Liver (tissue), 9 donors: ENCODE measurements around the gene PDE4D. TPM values are rescaled to one million over a fixed set of nuclear protein-coding genes. Genes with fewer than 3 reads are reported as not detected.

Source experiments
- DNase-seq: peaks from one replicate; pipeline ENCODE4 v3.0.0-alpha.2; 2017; ENCODE audit warnings: low spot score
- H3K27ac ChIP-seq, 2 donors: one replicate each; pipeline ENCODE4 v1.7.0; 2013; ENCODE audit warnings: inconsistent platforms in 2 of 2, low read length in 2 of 2, control low read depth in 1 of 2, low read depth in 1 of 2, mild to moderate bottlenecking in 1 of 2
- H3K27me3 ChIP-seq, 4 donors: one replicate each; pipeline versions ENCODE4 v1.6.1 to v1.7.0; 2013; ENCODE audit warnings: low read length in 3 of 4, inconsistent platforms in 1 of 4, mild to moderate bottlenecking in 1 of 4, moderate library complexity in 1 of 4; ENCODE audit not compliant: control insufficient read depth in 4 of 4, insufficient read depth in 4 of 4
- H3K36me3 ChIP-seq, 4 donors: one replicate each; pipeline versions ENCODE4 v1.6.1 to v1.7.0; 2013; ENCODE audit warnings: low read length in 3 of 4, mild to moderate bottlenecking in 3 of 4, low read depth in 1 of 4, moderate library complexity in 1 of 4; ENCODE audit not compliant: control insufficient read depth in 4 of 4, insufficient read depth in 3 of 4
- H3K4me1 ChIP-seq, 4 donors: one replicate each; pipeline versions ENCODE4 v1.6.1 to v1.7.0; 2013; ENCODE audit warnings: low read length in 3 of 4, mild to moderate bottlenecking in 3 of 4, moderate library complexity in 1 of 4; ENCODE audit not compliant: control insufficient read depth in 4 of 4, insufficient read depth in 4 of 4
- H3K4me3 ChIP-seq, 3 donors: one replicate each; pipeline versions ENCODE4 v1.6.1 to v1.7.0; 2013; ENCODE audit warnings: low read length in 3 of 3, control low read depth in 1 of 3, low read depth in 1 of 3, mild to moderate bottlenecking in 1 of 3
- H3K9ac ChIP-seq, 2 donors: one replicate each; pipeline ENCODE4 v1.7.0; 2013; ENCODE audit warnings: low read length in 2 of 2, mild to moderate bottlenecking in 2 of 2, moderate library complexity in 2 of 2, control low read depth in 1 of 2, low read depth in 1 of 2
- H3K9me3 ChIP-seq, 4 donors: one replicate each; pipeline versions ENCODE4 v1.6.1 to v1.7.0; 2013; ENCODE audit warnings: low read length in 3 of 4; ENCODE audit not compliant: control insufficient read depth in 4 of 4
- HNF4A ChIP-seq, 2 donors: conservative IDR thresholded peaks; 2 replicates each; pipeline ENCODE4 v1.6.1; 2016; ENCODE audit warnings: antibody characterized with exemption in 2 of 2, mild to moderate bottlenecking in 2 of 2
- MAX ChIP-seq: IDR thresholded peaks from 2 replicates; pipeline ENCODE4 v1.6.1; 2016; ENCODE audit warnings: antibody characterized with exemption
- NR2F2 ChIP-seq: IDR thresholded peaks from 2 replicates; pipeline ENCODE4 v1.6.1; 2016; ENCODE audit warnings: antibody characterized with exemption
- RXRA ChIP-seq, 2 donors: IDR thresholded peaks; 2 replicates each; pipeline ENCODE4 v1.6.1; 2017 to 2018; ENCODE audit warnings: antibody characterized with exemption in 2 of 2, mild to moderate bottlenecking in 1 of 2
- SP1 ChIP-seq: IDR thresholded peaks from 2 replicates; pipeline ENCODE4 v1.6.1; 2018; ENCODE audit warnings: antibody characterized with exemption, mild to moderate bottlenecking
- TAF1 ChIP-seq: conservative IDR thresholded peaks from 2 replicates; pipeline ENCODE4 v1.6.1; 2016; ENCODE audit warnings: antibody characterized with exemption, mild to moderate bottlenecking
- ZBTB33 ChIP-seq: IDR thresholded peaks from 2 replicates; pipeline ENCODE4 v1.6.1; 2016; ENCODE audit warnings: antibody characterized with exemption
- WGBS: extraction: QIAGEN DNeasy Blood & Tissue Kit; methylation state at CpG from one replicate; pipeline ENCODE4 v1.1.7; 2013; 5-methylcytosine and 5-hydroxymethylcytosine counted together
- polyA plus RNA-seq, 2 donors: library from polyadenylated mRNA; stranded (reverse) in 1 of 2; unstranded in 1 of 2; fragments of 200-250 nt in 1 of 2; fragments of >200 nt in 1 of 2; fragmentation: Nextera tagmentation in 1 of 2; extraction: Ambion mirVana in 1 of 2; gene quantifications; one replicate each; pipeline versions ENCODE4 v1.2.1 to v1.2.3, GENCODE V29; 2013 to 2015
- total RNA-seq, 2 donors: library from RNA; depleted of rRNA; stranded (reverse); fragments of >200 nt; gene quantifications; one replicate each; pipeline ENCODE4 v1.2.3, GENCODE V29; 2014
- TF ChIP-seq, protein P1 (sequence below): IDR thresholded peaks from 2 replicates; pipeline ENCODE4 v1.6.1; 2016; ENCODE audit warnings: antibody characterized with exemption, mild to moderate bottlenecking
- donor health status: healthy.
- donor health status: healthy.
- donor health status: healthy.
- donor health status: healthy.
- donor health status: healthy.

The PDE4D gene
- total and polyA plus RNA-seq, 4 donors = 0.67 to 11.9 (median 6.5) TPM

- Histone ChIP-seq H3K9ac (no peak overlapping the region), H3K27me3 (no peaks in the 10 kb centered on the region), H3K36me3 (no peaks in the 10 kb centered on the region), H3K4me1 (no peaks in the 10 kb centered on the region), H3K9me3 (no peaks in the 10 kb centered on the region), H3K27ac (no peak overlapping the region), H3K4me3 (no peak overlapping the region)
- 77% methylated on average over 1 of the region's 1 CpG for WGBS
- TF ChIP-seq SP1 (no peak), MAX (no peak), ZBTB33 (no peak), TAF1 (no peak), NR2F2 (no peak), HNF4A (conservative IDR thresholded peaks at IDR 0.05) (no peak), RXRA (IDR thresholded peaks at IDR 0.05) (no peak)
- TF ChIP-seq, protein P1, sequence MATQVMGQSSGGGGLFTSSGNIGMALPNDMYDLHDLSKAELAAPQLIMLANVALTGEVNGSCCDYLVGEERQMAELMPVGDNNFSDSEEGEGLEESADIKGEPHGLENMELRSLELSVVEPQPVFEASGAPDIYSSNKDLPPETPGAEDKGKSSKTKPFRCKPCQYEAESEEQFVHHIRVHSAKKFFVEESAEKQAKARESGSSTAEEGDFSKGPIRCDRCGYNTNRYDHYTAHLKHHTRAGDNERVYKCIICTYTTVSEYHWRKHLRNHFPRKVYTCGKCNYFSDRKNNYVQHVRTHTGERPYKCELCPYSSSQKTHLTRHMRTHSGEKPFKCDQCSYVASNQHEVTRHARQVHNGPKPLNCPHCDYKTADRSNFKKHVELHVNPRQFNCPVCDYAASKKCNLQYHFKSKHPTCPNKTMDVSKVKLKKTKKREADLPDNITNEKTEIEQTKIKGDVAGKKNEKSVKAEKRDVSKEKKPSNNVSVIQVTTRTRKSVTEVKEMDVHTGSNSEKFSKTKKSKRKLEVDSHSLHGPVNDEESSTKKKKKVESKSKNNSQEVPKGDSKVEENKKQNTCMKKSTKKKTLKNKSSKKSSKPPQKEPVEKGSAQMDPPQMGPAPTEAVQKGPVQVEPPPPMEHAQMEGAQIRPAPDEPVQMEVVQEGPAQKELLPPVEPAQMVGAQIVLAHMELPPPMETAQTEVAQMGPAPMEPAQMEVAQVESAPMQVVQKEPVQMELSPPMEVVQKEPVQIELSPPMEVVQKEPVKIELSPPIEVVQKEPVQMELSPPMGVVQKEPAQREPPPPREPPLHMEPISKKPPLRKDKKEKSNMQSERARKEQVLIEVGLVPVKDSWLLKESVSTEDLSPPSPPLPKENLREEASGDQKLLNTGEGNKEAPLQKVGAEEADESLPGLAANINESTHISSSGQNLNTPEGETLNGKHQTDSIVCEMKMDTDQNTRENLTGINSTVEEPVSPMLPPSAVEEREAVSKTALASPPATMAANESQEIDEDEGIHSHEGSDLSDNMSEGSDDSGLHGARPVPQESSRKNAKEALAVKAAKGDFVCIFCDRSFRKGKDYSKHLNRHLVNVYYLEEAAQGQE = no peak
- DNase-seq = no peak
Measured at GRCh38 chr5:59095480-59095879, 798.0 kb downstream of the PDE4D start.

DNA sequence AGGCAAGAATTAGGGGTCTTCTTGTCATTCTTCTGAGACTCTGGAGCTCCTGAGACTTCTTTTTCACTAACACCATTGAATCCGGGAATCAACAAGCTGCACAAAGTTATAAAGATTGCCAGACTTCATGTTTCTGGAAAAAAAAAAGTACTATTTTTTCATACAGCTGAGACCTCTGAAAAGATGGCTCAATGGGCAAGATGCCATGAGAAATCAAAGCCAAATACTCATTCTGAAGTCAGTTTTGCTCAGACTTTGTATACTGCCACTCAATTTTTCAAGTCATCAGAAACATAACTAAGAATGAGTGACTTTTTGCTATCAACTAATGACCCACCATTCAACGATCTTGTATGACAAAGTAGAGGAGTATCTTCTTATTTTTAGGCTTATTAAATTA is 798.7 kb downstream of the PDE4D start:
- TF ChIP-seq, protein P1 = no peak
- Histone ChIP-seq H3K9me3 (no peaks in the 10 kb centered on the region), H3K4me1 (no peaks in the 10 kb centered on the region), H3K27ac (no peak overlapping the region), H3K36me3 (no peaks in the 10 kb centered on the region), H3K9ac (no peak overlapping the region), H3K27me3 (no peaks in the 10 kb centered on the region), H3K4me3 (no peak overlapping the region)
- DNase-seq = no peak
- WGBS = 85% methylated on average over 2 of the region's 2 CpGs
